ENCODE data around the gene EFNB1. TPM values are rescaled to one million over a fixed set of nuclear protein-coding genes. Genes with fewer than 3 reads are reported as not detected.

Gene EFNB1
- total and polyA plus RNA-seq, 5 donors: 18.6 to 28.0 (median 25.1) TPM

- H3K27me3 ChIP-seq (ENCODE audit: control insufficient read depth, insufficient read depth): no peaks in the 10 kb centered on the region
Measured at GRCh38 chrX:68889249-68889648, 60.4 kb downstream of the EFNB1 start.

More at GRCh38 chrX:68889249-68889648, 60.4 kb downstream of the EFNB1 start:
- Histone ChIP-seq H3K27ac (ENCODE audit: low read length) (no peak overlapping the region), H3K4me3 (ENCODE audit: low read length) (no peak overlapping the region), H3K4me1 (ENCODE audit: control insufficient read depth, insufficient read depth, low read length) (no peaks in the 10 kb centered on the region), H3K9me3 (ENCODE audit: control insufficient read depth, low read length) (no peaks in the 10 kb centered on the region)
- DNase-seq (no peak), ATAC-seq (no peak)
- 85% methylated on average over 4 of the region's 4 CpGs for WGBS
- intact Hi-C loops (cut with DNase I): no loop called here

Other genes starting within 250 kb of the EFNB1 start
- gene STARD8, start 181.4 kb upstream of the EFNB1 start, total RNA-seq: 10 to 100 TPM; 10.2 to 12.2 (median 10.5) TPM
- gene STARD8, start 181.4 kb upstream of the EFNB1 start, polyA plus RNA-seq: 6.0 TPM

Data from right cardiac atrium (tissue), 5 donors.